ENCODE measurements around the gene MRLN. TPM values are rescaled to one million over a fixed set of nuclear protein-coding genes. Genes with fewer than 3 reads are reported as not detected.
"Not testable (repeated sequence)": the region's sequence is repeated elsewhere in the genome, so short reads cannot be mapped to it uniquely, and the experiment has no call there.

Gene MRLN
- total RNA-seq, 2 experiments from 2014 or later, result not detected

- DNase-seq; H3K36me3 Mint-ChIP-seq (ENCODE audit: low read depth); H3K27ac Mint-ChIP-seq; H3K4me1 Mint-ChIP-seq; CTCF ChIA-PET; H3K9me3 Mint-ChIP-seq (ENCODE audit: low read depth); H3K4me3 Mint-ChIP-seq; H3K27me3 Mint-ChIP-seq; POLR2A ChIA-PET; ATAC-seq; intact Hi-C loops (cut with DNase I, micrococcal nuclease): not testable (repeated sequence)
Measured at GRCh38 chr10:59744156-59744555, 9.1 kb downstream of the MRLN start.

DNA sequence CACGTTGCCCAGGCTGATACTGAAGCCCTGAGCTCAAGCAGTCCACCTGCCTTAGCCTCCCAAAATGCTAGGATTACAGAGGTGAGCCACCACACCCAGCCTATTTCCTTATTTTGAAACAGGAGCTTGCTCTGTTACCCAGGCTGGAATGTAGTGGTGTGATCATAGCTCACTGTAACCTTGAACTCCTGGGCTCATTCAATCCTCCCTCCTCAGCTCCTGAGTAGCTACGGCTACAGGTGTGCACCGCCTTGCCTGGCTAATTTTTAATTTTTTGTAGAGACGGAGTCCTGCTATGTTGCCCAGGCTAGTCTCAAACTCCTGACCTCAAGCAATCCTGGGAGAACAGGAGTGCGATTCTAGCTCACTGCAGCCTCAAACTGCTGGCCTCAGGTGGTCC is 11.7 kb downstream of the MRLN start:
- Mint-ChIP-seq H3K4me3 (no peak overlapping the region), H3K9me3 (ENCODE audit: low read depth) (no peaks in the 10 kb centered on the region), H3K4me1 (no peaks in the 10 kb centered on the region), H3K36me3 (ENCODE audit: low read depth) (no peaks in the 10 kb centered on the region), H3K27ac (no peak overlapping the region), H3K27me3 (peaks cover 7% of the 10 kb centered on the region)
- ChIA-PET POLR2A (no interaction called here), CTCF (no interaction called here)
- intact Hi-C loops (cut with DNase I, micrococcal nuclease), result no loop called here
- DNase-seq (no peak), ATAC-seq (no peak)

- intact Hi-C loops (cut with DNase I, micrococcal nuclease), result no loop called here
- Mint-ChIP-seq H3K27me3 (peaks cover 7% of the 10 kb centered on the region), H3K36me3 (ENCODE audit: low read depth) (no peaks in the 10 kb centered on the region), H3K9me3 (ENCODE audit: low read depth) (no peaks in the 10 kb centered on the region), H3K4me1 (no peaks in the 10 kb centered on the region), H3K4me3 (no peak overlapping the region), H3K27ac (no peak overlapping the region)
- DNase-seq (no peak), ATAC-seq (no peak)
- POLR2A ChIA-PET, result no interaction called here
- CTCF ChIA-PET, result no interaction called here
Measured at GRCh38 chr10:59741048-59741447, 12.2 kb downstream of the MRLN start.

DNA sequence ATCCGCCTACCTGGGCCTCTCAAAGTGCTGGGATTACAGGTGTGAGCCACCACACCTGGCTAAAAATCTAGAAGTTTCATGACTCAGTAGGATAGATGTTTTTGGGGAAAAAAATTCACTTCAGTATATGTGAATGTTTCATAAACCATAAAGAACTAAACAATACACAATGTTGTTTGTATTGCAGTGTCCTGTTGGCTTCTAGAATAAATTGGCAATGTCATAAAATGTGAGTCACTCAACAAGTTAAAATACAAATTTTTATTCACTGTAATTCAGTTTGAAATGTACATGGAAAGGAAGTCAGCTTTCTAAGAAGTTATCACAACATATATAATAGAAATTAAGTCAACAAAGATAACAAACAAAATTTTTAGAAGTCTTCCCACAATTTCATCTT is 16.5 kb downstream of the MRLN start:
- H3K4me3 Mint-ChIP-seq, result no peak overlapping the region
- H3K27ac Mint-ChIP-seq, result no peak overlapping the region
- H3K9me3 Mint-ChIP-seq (ENCODE audit: low read depth), result no peaks in the 10 kb centered on the region
- H3K27me3 Mint-ChIP-seq, result peaks cover 7% of the 10 kb centered on the region
- no peaks in the 10 kb centered on the region for H3K4me1 Mint-ChIP-seq
- no peak for DNase-seq
- no peaks in the 10 kb centered on the region for H3K36me3 Mint-ChIP-seq (ENCODE audit: low read depth)
- ChIA-PET CTCF (no interaction called here), POLR2A (no interaction called here)
- intact Hi-C loops (cut with DNase I, micrococcal nuclease), result no loop called here
- no peak for ATAC-seq

DNA sequence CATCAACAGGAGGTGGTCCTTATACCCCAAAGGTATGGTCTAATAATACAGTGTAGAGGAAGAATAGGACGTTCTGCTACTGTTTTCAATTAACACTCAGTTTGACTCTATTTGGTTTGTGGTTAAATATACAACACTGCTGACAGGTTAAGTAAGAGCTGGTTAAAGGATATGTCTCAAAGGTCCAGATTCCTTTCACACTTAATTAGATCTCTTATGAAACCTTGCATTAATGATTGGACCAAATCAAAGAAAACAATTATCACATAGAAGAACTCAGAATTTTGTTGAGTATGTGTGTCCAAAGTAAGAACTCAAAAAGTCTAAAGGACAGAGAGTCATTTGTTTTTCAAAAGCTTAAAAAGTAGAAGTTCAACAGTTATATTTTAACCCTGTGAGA is 18.0 kb downstream of the MRLN start:
- H3K4me1 Mint-ChIP-seq, result no peaks in the 10 kb centered on the region
- no peak overlapping the region for H3K4me3 Mint-ChIP-seq
- POLR2A ChIA-PET, result no interaction called here
- H3K9me3 Mint-ChIP-seq (ENCODE audit: low read depth), result no peaks in the 10 kb centered on the region
- no peak for DNase-seq
- H3K27me3 Mint-ChIP-seq, result peaks cover 7% of the 10 kb centered on the region
- no peaks in the 10 kb centered on the region for H3K36me3 Mint-ChIP-seq (ENCODE audit: low read depth)
- CTCF ChIA-PET, result interaction anchor here (0.9 kb wide), 1 partner anchor 113 kb away, joined by 3 read pairs; no protein-coding TSS in a partner anchor
- ATAC-seq, result no peak
- intact Hi-C loops (cut with DNase I, micrococcal nuclease), result no loop called here
- no peak overlapping the region for H3K27ac Mint-ChIP-seq

DNA sequence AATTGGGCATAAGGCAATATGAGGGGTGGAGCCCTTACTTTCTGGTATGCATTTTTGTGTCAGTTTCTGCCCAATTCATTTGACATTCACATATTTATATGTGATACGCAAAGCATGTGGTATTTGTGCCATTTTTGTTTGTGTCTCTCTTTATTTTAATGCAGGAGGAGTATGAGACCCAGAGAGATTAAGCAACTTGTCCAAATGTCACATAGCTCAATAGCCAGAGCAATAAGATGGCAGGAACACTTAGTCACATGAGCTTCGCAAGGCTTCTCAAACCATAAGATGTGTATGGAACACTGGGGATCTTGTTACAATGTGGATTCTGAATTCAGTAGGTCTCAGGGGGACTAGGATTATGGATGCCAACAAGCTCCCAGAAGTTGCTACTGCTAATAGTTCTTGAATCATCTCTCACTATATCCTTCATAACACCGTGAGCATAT is 19.2 kb downstream of the MRLN start:
- DNase-seq, result no peak
- ATAC-seq, result no peak
- CTCF ChIA-PET, result interaction anchor here (0.7 to 1.1 kb wide), 2 partner anchors 13 to 494 kb away, joined by 3 read pairs; no protein-coding TSS in a partner anchor
- H3K27me3 Mint-ChIP-seq, result peaks cover 7% of the 10 kb centered on the region
- no peak overlapping the region for H3K27ac Mint-ChIP-seq
- H3K36me3 Mint-ChIP-seq (ENCODE audit: low read depth), result no peaks in the 10 kb centered on the region
- POLR2A ChIA-PET, result no interaction called here
- no peak overlapping the region for H3K4me3 Mint-ChIP-seq
- intact Hi-C loops (cut with DNase I, micrococcal nuclease), result no loop called here
- H3K9me3 Mint-ChIP-seq (ENCODE audit: low read depth), result no peaks in the 10 kb centered on the region
- H3K4me1 Mint-ChIP-seq, result no peaks in the 10 kb centered on the region

DNA sequence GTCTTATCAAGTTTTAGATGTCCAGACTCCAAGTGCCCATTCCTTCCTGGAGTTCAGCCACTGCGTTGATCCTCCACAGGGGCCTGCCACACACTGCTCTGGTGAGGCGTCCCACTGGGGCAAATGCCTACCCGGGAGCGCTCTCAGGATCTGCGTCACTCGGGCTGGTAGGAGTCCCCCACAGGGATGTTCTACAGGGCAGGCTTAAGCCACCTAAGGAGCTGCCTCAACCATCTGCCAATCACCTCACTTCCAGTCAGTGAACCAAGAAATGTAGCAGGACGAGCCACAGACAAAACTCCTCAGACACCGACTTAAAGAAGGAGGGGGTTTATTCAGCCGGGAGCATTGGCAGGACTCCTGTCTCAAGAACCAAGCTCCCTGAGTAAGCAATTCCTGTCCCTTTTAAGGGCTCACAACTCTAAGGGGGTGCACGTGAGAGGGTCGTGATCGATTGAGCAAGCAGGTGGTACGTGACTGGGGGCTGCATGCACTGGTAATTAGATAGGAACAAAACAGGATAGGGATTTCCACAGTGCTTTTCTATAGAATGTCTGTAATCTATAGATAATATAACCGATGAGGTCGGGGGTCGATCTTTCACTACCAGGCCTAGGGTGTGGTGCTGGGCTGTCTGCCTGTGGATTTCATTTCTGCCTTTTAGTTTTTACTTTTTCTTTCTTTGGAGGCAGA is 19.8 kb downstream of the MRLN start:
- H3K27me3 Mint-ChIP-seq, H3K4me1 Mint-ChIP-seq, POLR2A ChIA-PET: not testable (repeated sequence)

GRCh38 chr10:59732849-59733248 is 20.4 kb downstream of the MRLN start:
- intact Hi-C loops (cut with DNase I, micrococcal nuclease); CTCF ChIA-PET; ATAC-seq; POLR2A ChIA-PET; H3K27ac Mint-ChIP-seq; DNase-seq; H3K27me3 Mint-ChIP-seq; H3K4me3 Mint-ChIP-seq; H3K36me3 Mint-ChIP-seq (ENCODE audit: low read depth); H3K9me3 Mint-ChIP-seq (ENCODE audit: low read depth); H3K4me1 Mint-ChIP-seq: not testable (repeated sequence)

More for the DNA sequence above, 19.8 kb downstream of the MRLN start:
- H3K27ac Mint-ChIP-seq; DNase-seq; H3K9me3 Mint-ChIP-seq (ENCODE audit: low read depth); H3K36me3 Mint-ChIP-seq (ENCODE audit: low read depth); ATAC-seq; intact Hi-C loops (cut with DNase I, micrococcal nuclease); H3K4me3 Mint-ChIP-seq: not testable (repeated sequence)
- CTCF ChIA-PET, result interaction anchor here (0.7 to 1.1 kb wide), 2 partner anchors 13 to 494 kb away, joined by 3 read pairs; no protein-coding TSS in a partner anchor

DNA sequence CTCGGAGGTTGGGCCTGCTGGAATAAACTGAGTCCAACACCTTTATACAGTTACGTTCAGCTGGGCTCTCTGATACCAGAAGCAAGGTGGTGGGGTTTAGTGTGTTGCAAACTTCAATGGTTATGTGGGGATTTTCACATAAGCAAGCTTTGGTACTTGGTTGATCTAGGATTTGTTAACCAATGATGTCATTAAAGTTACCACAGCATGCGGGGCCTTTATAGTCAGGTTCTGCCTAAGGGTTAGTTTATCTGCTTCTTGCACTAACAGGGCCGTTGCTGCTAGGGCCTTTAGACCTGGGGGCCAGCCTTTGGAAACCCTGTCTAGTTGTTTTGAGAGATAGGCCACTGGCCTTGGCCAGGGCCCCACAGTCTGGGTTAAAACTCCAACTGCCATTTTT is 24.1 kb downstream of the MRLN start:
- H3K4me3 Mint-ChIP-seq; POLR2A ChIA-PET; H3K27ac Mint-ChIP-seq; H3K4me1 Mint-ChIP-seq; H3K36me3 Mint-ChIP-seq (ENCODE audit: low read depth); DNase-seq; ATAC-seq; intact Hi-C loops (cut with DNase I, micrococcal nuclease); H3K9me3 Mint-ChIP-seq (ENCODE audit: low read depth); H3K27me3 Mint-ChIP-seq: not testable (repeated sequence)
- CTCF ChIA-PET, result interaction anchor here (0.6 kb wide), 1 partner anchor 143 kb away, joined by 3 read pairs; no protein-coding TSS in a partner anchor

- Mint-ChIP-seq H3K27me3 (peaks cover 18% of the 10 kb centered on the region), H3K4me3 (no peak overlapping the region), H3K9me3 (ENCODE audit: low read depth) (peaks cover 2% of the 10 kb centered on the region), H3K27ac (no peak overlapping the region), H3K4me1 (no peaks in the 10 kb centered on the region), H3K36me3 (ENCODE audit: low read depth) (no peaks in the 10 kb centered on the region)
- POLR2A ChIA-PET, result no interaction called here
- no peak for ATAC-seq
- intact Hi-C loops (cut with DNase I, micrococcal nuclease), result no loop called here
- no peak for DNase-seq
- CTCF ChIA-PET, result interaction anchor here (0.6 kb wide), 1 partner anchor 111 kb away, joined by 3 read pairs; no protein-coding TSS in a partner anchor
Measured at GRCh38 chr10:59724098-59724938, 28.9 kb downstream of the MRLN start.

- DNase-seq (no peak), ATAC-seq (no peak)
- intact Hi-C loops (cut with DNase I, micrococcal nuclease), result no loop called here
- peaks cover 22% of the 10 kb centered on the region for H3K27me3 Mint-ChIP-seq
- no peak overlapping the region for H3K27ac Mint-ChIP-seq
- H3K4me3 Mint-ChIP-seq, result no peak overlapping the region
- ChIA-PET CTCF (no interaction called here), POLR2A (no interaction called here)
- H3K4me1 Mint-ChIP-seq, result no peaks in the 10 kb centered on the region
- H3K9me3 Mint-ChIP-seq (ENCODE audit: low read depth), result peaks cover 2% of the 10 kb centered on the region
- H3K36me3 Mint-ChIP-seq (ENCODE audit: low read depth), result no peaks in the 10 kb centered on the region
Measured at GRCh38 chr10:59720377-59720776, 32.9 kb downstream of the MRLN start.

DNA sequence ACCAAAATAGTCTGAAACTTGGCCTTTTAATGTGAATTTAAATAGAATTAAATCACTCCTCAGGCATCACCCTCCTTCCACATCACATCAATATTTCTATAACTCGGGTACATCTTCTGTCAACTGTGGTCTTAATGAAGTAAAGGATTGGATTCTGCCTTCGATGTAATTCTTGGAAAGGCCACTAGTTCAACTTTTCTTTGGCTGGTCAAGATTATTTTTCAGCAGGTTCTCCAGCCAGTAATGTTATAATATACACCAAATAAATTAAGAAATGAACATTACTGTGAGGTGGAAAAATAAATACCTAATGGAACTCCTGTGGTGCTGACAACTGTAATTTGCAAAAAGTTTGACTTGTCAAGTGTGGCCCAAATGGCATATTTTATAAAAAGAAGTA is 33.9 kb downstream of the MRLN start:
- Mint-ChIP-seq H3K27ac (no peak overlapping the region), H3K4me3 (no peak overlapping the region), H3K36me3 (ENCODE audit: low read depth) (no peaks in the 10 kb centered on the region), H3K9me3 (ENCODE audit: low read depth) (peaks cover 2% of the 10 kb centered on the region), H3K27me3 (peaks cover 25% of the 10 kb centered on the region), H3K4me1 (no peaks in the 10 kb centered on the region)
- intact Hi-C loops (cut with DNase I, micrococcal nuclease), result no loop called here
- ChIA-PET POLR2A (no interaction called here), CTCF (no interaction called here)
- DNase-seq (no peak), ATAC-seq (no peak)
